MM.1S (cell line): ENCODE results near the gene CIB2.

Experiments used
- DNase-seq: peaks from one replicate; pipeline ENCODE4 v3.0.0-alpha.2; 2015
- H2AFZ ChIP-seq: fragments of 300-600 bp; sonication (generic); 2 replicates; pipeline ENCODE4 v1.6.0; 2016; ENCODE audit warnings: antibody characterized with exemption, low read length
- H3F3A ChIP-seq: fragments of 300-600 bp; sonication (generic); 2 replicates; pipeline ENCODE4 v1.6.1; 2016; ENCODE audit warnings: mild to moderate bottlenecking, antibody characterized with exemption, low read length, moderate library complexity, mixed read lengths; ENCODE audit not compliant: insufficient read depth
- H3K27ac ChIP-seq: fragments of 300-600 bp; sonication (generic); 2 replicates; pipeline ENCODE4 v1.5.1; 2016; ENCODE audit warnings: mild to moderate bottlenecking, low read length
- H3K27me3 ChIP-seq: fragments of 300-600 bp; sonication (generic); replicated peaks from 2 replicates; pipeline ENCODE4 v1.6.0; 2016; ENCODE audit warnings: low read length; ENCODE audit not compliant: insufficient read depth
- H3K36me3 ChIP-seq: fragments of 300-600 bp; sonication (generic); replicated peaks from 2 replicates; pipeline ENCODE4 v1.6.1; 2016; ENCODE audit warnings: mild to moderate bottlenecking, low read length, mixed read lengths; ENCODE audit not compliant: insufficient read depth
- H3K4me1 ChIP-seq: fragments of 300-600 bp; sonication (generic); 2 replicates; pipeline ENCODE4 v1.6.1; 2016; ENCODE audit warnings: low read length, mixed read lengths
- H3K4me2 ChIP-seq: fragments of 300-600 bp; sonication (generic); 2 replicates; pipeline ENCODE4 v1.6.0; 2016; ENCODE audit warnings: low read depth, low read length
- H3K4me3 ChIP-seq: fragments of 300-600 bp; sonication (generic); 2 replicates; pipeline ENCODE4 v1.5.1; 2016; ENCODE audit warnings: low read length, mixed read lengths
- H3K79me2 ChIP-seq: fragments of 300-600 bp; sonication (generic); 2 replicates; pipeline ENCODE4 v1.6.1; 2016; ENCODE audit warnings: mixed run types, low read length, mixed read lengths
- H3K9ac ChIP-seq: fragments of 300-600 bp; sonication (generic); 2 replicates; pipeline ENCODE4 v1.6.1; 2016; ENCODE audit warnings: low read length, mixed read lengths
- H3K9me2 ChIP-seq: fragments of 300-600 bp; sonication (generic); replicated peaks from 2 replicates; pipeline ENCODE4 v1.6.1; 2016; ENCODE audit warnings: mild to moderate bottlenecking, low read length, mixed read lengths; ENCODE audit not compliant: insufficient read depth
- H3K9me3 ChIP-seq: fragments of 300-600 bp; sonication (generic); replicated peaks from 2 replicates; pipeline ENCODE4 v1.6.1; 2016; ENCODE audit warnings: mild to moderate bottlenecking, low read length, mixed read lengths; ENCODE audit not compliant: insufficient read depth
- H4K20me1 ChIP-seq: fragments of 300-600 bp; sonication (generic); 2 replicates; pipeline ENCODE4 v1.6.1; 2016; ENCODE audit warnings: mild to moderate bottlenecking, low read length, moderate library complexity, mixed read lengths; ENCODE audit not compliant: insufficient read depth
- EZH2 ChIP-seq: fragments of 300-600 bp; sonication (generic); optimal IDR thresholded peaks from 2 replicates; pipeline ENCODE3; 2017; ENCODE audit warnings: low read depth, mild to moderate bottlenecking, antibody characterized with exemption, low read length, mixed read lengths
- EZH2phosphoT487 ChIP-seq: fragments of 300-600 bp; sonication (generic); IDR thresholded peaks from 2 replicates; pipeline ENCODE4 v1.6.1; 2018; ENCODE audit warnings: antibody characterized with exemption, low read length
- TF ChIP-seq, protein P1 (sequence below): fragments of 300-600 bp; sonication (generic); IDR thresholded peaks from 2 replicates; pipeline ENCODE4 v1.5.1; 2016; ENCODE audit warnings: antibody characterized with exemption, low read length, mixed read lengths

Gene CIB2

GRCh38 chr15:78082743-78083110 is 48.5 kb downstream of the CIB2 start:
- no peak for TF ChIP-seq EZH2phosphoT487
- TF ChIP-seq, protein P1, sequence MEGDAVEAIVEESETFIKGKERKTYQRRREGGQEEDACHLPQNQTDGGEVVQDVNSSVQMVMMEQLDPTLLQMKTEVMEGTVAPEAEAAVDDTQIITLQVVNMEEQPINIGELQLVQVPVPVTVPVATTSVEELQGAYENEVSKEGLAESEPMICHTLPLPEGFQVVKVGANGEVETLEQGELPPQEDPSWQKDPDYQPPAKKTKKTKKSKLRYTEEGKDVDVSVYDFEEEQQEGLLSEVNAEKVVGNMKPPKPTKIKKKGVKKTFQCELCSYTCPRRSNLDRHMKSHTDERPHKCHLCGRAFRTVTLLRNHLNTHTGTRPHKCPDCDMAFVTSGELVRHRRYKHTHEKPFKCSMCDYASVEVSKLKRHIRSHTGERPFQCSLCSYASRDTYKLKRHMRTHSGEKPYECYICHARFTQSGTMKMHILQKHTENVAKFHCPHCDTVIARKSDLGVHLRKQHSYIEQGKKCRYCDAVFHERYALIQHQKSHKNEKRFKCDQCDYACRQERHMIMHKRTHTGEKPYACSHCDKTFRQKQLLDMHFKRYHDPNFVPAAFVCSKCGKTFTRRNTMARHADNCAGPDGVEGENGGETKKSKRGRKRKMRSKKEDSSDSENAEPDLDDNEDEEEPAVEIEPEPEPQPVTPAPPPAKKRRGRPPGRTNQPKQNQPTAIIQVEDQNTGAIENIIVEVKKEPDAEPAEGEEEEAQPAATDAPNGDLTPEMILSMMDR, result no peak
- no peak for TF ChIP-seq EZH2
- no peak overlapping the region for H3K4me2 ChIP-seq
- H3K27me3 ChIP-seq, result no peaks in the 10 kb centered on the region
- H3K9me3 ChIP-seq, result no peaks in the 10 kb centered on the region
- H3K36me3 ChIP-seq, result no peaks in the 10 kb centered on the region
- no peak overlapping the region for H2AFZ ChIP-seq
- H3K9me2 ChIP-seq, result no peaks in the 10 kb centered on the region
- H3K4me3 ChIP-seq, result no peak overlapping the region
- no peak overlapping the region for H3K9ac ChIP-seq
- H3F3A ChIP-seq, result no peaks in the 10 kb centered on the region
- H3K4me1 ChIP-seq, result peaks cover 21% of the 10 kb centered on the region
- H3K79me2 ChIP-seq, result no peaks in the 10 kb centered on the region
- H3K27ac ChIP-seq, result no peak overlapping the region
- no peaks in the 10 kb centered on the region for H4K20me1 ChIP-seq
- no peak for DNase-seq

DNA sequence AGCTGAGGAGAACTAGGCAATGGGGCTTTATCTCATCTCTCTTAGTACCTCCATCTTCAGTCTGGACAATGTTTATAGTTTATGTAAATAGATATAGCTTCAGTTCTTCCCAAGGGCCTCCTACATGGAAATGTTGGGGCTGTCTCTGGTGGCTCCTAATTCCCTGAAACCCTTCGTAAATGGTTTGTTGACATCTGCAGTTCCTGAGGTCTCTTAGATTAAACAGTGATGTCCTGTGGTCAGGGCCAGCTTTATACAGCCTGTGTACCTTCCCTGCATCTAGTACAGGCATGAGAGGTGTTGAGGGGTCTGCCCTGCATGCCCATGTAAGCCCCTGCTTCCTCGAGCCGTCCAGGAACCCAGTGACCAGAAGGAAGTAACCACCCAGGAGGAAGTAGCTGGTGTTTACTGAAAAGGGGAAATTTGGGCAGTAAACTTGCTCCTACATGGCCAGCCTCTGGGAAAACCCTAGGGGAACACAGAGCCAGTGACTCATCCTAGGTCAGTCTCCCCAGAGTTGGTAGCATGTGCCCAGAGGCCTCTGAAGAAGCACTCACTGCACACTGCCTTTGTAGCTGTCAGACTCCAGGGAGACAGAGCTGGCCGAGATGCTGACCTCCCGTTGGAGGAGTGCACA is 49.0 kb downstream of the CIB2 start:
- Histone ChIP-seq H3K36me3 (no peaks in the 10 kb centered on the region), H3K9ac (no peak overlapping the region), H2AFZ (no peak overlapping the region), H3K4me3 (no peak overlapping the region), H3K27me3 (no peaks in the 10 kb centered on the region), H3K4me2 (no peak overlapping the region), H3K79me2 (peaks cover under 1% of the 10 kb centered on the region; the same call in 1 of the 2 replicates), H3K4me1 (peaks cover 18% of the 10 kb centered on the region), H3K9me3 (no peaks in the 10 kb centered on the region), H4K20me1 (no peaks in the 10 kb centered on the region), H3K9me2 (no peaks in the 10 kb centered on the region), H3F3A (no peaks in the 10 kb centered on the region), H3K27ac (no peak overlapping the region)
- no peak for DNase-seq
- TF ChIP-seq EZH2phosphoT487 (no peak), EZH2 (no peak)
- TF ChIP-seq, protein P1, result no peak

- Histone ChIP-seq H3K36me3 (no peaks in the 10 kb centered on the region), H3K4me3 (no peak overlapping the region), H3K27ac (no peak overlapping the region), H3K4me2 (no peak overlapping the region), H2AFZ (no peak overlapping the region), H3K4me1 (peaks cover 18% of the 10 kb centered on the region), H3K9me3 (no peaks in the 10 kb centered on the region), H3K9me2 (no peaks in the 10 kb centered on the region), H3K27me3 (no peaks in the 10 kb centered on the region), H4K20me1 (no peaks in the 10 kb centered on the region), H3F3A (no peaks in the 10 kb centered on the region), H3K9ac (no peak overlapping the region), H3K79me2 (peaks cover 21% of the 10 kb centered on the region)
- DNase-seq, result no peak
- TF ChIP-seq EZH2 (no peak), EZH2phosphoT487 (no peak)
- TF ChIP-seq, protein P1, result no peak
Observed at GRCh38 chr15:78080088-78080460, 51.2 kb downstream of the CIB2 start.
